Measurements from ENCODE around the gene SAXO2.
"Not testable (repeated sequence)": the region's sequence is repeated elsewhere in the genome, so short reads cannot be mapped to it uniquely, and the experiment has no call there.

DNA sequence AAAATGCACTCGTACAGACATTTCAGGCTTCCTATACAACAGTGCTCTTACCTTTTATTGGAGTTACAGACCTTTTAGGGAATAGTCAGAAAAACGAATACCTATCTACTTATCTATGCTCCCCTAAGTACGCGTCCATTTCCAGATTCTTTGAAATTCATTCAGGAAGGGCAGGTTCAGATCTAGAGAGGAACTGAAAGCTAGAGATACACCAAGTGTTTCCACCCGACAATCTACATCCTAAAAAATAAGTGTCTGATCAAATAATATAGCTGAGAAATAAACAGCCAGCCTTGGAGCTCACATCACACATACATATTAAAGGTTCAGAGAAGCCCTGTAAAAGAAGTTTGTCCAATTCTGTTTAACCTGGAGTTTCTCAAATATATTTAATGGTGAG is 19.0 kb upstream of the SAXO2 start:
- TF ChIP-seq POLR2A (IDR thresholded peaks at IDR 0.05): not testable (repeated sequence)
- TF ChIP-seq, protein P1, sequence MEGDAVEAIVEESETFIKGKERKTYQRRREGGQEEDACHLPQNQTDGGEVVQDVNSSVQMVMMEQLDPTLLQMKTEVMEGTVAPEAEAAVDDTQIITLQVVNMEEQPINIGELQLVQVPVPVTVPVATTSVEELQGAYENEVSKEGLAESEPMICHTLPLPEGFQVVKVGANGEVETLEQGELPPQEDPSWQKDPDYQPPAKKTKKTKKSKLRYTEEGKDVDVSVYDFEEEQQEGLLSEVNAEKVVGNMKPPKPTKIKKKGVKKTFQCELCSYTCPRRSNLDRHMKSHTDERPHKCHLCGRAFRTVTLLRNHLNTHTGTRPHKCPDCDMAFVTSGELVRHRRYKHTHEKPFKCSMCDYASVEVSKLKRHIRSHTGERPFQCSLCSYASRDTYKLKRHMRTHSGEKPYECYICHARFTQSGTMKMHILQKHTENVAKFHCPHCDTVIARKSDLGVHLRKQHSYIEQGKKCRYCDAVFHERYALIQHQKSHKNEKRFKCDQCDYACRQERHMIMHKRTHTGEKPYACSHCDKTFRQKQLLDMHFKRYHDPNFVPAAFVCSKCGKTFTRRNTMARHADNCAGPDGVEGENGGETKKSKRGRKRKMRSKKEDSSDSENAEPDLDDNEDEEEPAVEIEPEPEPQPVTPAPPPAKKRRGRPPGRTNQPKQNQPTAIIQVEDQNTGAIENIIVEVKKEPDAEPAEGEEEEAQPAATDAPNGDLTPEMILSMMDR (IDR thresholded peaks at IDR 0.05 in 4 of 5, conservative IDR thresholded peaks at IDR 0.05 in 1 of 5): not testable (repeated sequence)
